NCI-H82 (cell line): ENCODE measurements around the gene CDK6.

Experiments used
- DNase-seq: peaks from one replicate; lab custom pipeline; 2025; lab: John Stamatoyannopoulos, UW

The CDK6 gene

DNA sequence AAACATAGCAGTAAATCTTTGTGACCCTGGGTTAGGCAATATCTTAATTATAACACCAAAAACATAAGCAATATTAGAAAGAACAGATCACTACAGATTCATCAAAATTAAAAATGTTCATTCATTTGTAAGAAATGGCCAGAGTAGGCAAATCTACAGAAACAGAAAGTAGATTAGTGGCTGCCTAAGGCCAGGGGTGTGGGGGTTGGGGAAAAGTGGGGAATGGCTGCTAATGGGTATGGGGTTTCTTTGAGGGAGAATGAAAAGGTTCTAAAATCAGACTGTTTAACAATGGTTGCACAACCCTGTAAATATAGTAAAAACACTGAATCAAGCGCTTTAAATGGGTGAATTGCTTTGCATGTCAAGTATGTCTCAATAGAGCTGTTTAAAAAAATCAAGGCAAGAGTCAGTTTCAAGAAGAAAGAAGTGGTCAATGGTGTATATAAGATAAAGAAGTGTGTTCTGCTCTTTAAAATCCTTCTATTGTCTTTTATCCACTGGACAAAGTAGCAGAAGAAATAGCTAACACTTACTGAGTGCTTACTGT is 42.6 kb downstream of the CDK6 start:
- DNase-seq, result no peak

DNA sequence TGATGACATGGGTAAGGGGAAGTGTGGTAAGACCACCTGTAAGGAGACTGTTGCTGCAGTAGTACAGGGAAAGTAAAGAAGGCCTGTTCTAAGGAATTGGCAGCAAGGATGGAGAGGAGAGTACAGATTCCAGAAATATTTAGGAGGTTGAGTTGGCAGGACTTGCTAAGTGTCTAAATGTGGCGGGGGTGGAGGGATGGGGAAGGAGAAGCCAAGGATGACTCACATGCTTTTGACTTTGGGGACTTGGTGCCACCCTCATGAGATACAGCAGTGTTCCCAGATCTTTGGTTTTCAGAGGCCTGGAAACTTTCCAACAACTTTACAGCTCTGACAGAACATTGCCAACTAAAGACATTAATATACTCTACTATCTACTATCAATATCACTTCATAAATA is 45.4 kb downstream of the CDK6 start:
- DNase-seq, result no peak

DNA sequence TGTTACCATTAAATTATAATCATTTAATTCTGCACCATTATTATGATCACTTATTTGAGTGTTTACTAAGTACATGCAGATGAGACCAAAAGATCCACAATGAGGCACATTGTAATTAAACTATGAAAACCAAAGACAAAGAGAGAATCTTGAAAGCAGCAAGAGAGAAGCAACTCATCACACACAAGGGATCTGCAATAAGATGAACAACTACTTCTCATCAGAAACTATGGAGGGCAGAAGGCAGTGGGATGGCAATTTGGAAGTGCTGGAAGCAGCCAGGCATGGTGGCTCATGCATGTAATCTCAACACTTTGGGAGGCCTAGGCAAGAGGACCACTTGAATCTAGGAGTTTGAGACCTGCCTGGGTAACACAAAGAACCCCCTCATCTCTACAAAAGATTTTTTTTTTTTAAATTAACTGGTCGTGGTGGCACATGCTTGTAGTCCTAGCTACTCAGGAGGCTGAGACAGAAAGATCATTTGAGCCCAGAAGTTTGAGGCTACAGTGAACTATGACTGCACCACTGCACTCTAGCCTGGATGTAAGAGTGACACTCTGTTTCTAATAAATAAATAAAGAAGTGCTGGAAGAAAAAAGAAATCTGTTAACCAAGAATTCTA is 47.7 kb downstream of the CDK6 start:
- no peak for DNase-seq

DNA sequence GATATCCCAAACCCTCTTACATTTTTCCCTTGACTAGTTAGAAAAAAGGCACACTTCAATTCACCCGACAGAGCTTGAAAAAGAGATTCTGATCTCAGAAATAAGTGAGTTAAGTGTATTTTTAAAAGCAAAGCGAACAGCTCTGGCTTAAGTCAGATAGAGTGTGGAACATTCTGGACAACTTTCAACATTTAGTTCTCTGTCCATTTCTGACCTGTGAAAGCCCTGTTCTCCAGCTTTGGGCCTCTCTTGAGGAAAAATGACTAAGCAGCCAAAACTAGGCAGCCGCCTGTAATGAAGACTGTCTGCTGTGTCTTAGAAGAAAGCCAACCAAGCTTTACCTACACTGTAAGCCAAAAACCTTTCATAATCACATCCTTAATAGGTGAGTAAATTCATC is 50.5 kb downstream of the CDK6 start:
- DNase-seq, result no peak

DNA sequence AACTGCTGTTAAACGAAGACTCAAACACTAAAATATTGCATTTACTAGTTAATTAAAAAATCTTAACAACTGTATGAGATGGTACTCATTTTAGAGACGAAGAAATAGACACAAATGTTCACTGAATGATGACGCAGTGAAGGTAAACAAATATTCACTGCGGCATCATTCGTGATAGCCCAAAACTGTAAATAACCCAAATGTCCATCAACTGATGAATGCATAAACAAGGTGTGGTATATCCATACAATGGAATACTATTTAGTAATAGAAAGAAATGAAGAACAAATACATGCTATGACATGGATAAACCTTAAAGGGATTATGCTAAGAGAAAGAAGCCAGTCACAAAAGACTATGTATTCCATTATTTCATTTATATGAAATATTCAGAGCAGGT is 51.4 kb downstream of the CDK6 start:
- DNase-seq, result no peak

DNA sequence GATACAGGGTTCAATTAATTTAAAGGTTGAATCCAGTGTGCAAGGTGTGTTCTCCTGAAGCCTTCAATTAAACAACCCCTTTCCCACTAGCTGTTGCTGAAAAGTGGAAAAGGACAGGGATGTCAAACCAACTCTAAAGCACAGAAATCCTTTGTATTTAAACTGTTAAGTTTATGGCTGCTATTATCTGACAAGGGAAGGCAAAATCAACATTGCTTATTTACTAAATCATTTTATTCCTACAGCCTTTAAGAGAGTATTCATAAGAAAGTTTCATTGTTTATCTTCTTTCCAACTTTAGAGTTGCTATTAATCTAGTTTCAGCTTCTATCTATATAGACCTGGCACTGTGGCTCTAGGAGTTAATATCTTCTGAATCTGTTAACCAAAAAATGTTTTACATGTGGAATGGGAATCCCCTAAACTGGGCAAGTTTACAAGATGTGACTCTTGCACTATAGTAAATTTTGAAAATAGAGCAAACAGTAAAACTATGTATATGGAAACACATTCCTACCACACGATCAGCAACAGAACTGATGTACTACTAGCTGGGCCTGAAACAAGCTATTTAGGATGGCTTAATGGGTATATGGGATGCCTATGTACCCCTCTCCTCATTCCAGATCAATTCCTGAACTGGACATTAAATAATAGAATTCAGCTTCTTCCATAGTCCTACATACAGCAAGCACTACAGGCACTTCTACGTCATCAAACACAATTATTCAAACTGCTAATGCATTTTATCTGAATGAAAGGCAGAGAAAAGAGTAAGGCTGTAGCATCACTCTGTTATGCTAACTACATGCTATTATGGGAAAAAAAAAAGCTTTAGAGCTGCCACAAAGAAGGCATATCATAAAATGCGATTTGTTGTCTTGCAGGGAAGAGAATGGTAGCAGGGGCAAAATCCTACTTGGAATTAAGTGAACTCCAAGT is 52.8 kb downstream of the CDK6 start:
- DNase-seq, result no peak

DNA sequence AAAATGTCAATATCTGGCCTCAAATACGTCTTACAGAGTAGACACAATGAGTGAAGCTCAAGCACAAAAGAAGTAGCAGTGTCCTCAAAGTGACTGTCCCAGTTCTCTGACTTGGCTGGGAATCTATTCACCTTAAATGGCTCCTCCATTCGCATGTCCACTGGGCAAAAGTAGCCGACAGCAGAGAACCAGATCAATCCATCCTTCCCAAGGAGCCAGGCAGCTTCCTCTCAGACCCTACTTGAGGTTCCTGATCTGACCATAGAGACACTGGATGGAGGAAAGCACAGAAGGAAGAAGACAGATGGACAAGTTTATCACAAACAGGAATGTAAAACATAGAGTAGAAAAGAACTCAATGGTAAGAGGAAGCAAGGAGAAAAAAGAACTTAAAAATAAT is 53.5 kb downstream of the CDK6 start:
- DNase-seq, result no peak

DNA sequence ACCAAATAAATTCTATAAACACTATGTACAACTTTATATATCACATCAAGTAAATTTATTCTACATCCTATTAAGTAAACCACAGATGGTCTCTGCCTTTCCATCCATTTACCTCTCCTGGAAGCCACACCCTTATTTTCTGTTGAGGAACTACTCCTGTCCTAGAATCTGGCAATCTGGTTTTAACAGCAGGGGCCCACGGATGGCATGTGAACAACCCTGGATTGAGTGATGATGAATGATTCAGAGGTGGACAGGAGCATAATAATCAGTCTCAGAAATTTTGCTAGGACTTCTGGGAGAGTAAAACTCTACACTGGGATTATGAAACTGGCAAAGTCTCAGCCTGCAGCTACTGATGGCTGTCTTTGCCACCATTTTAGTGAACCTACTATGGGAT is 54.1 kb downstream of the CDK6 start:
- peak; percentile 15 for DNase-seq

DNA sequence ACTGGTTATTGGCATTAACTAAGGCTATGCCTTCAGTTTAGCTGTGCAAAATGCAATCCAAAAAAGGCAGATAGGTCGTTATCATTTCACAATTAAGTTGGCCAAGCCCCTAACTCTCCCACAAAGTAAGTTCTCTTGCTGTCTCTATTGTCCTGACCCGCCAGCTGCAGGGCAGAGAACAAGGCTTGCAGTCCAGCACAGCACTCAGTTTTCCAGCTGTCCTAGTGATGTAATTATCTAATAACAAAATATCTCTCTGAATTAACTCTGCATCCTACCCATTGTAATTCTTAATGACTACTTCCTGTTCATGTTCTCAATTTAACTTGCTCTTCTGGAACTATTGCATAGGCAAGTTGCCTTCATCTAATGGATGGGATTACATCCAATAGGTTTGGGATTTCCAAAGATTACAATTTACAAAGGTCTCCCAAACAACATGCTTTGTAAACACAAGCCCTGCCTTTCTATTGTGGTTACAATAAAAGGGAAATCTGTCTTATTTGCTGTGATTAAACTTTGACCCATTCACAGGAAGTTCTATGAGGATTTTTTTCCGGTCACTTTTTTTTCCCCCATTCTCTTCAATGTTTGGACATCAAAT is 55.2 kb downstream of the CDK6 start:
- DNase-seq, result no peak

DNA sequence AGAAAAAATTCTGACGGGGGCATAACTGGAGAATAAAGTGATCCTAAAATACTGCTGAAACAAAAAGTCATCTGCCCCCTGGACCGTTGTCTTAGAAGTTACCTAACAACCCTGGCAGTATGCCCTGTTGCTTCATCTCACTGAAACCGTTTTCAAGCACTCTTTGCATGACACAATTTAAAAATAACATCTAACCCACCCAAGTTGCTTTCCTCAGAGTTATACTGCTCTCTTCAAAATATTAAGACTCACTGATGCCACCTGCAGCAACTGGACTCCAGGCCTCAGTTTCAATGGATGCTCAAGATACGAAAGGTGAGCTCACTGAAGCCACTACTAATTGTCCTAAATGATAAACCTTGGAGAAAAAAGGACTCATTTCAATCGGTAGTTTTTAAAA is 57.4 kb downstream of the CDK6 start:
- no peak for DNase-seq

DNA sequence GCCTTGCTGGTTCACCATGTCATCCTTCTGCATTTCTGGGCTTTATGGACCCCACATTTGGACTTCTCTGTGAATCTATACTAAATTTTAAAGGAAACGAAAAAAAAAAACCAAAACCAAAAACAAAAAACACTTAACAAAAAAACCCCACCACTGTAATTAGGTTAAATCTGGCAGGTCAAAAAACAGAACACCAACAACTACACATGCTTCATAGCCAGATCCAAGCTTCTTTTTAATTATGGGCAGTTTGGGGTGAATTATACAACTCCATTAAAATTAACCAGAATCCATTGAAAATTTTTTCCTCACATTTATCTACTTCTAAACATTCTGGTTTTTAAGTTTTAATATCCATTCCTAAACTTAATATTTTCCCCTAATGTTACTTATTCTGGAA is 58.4 kb downstream of the CDK6 start:
- no peak for DNase-seq

DNA sequence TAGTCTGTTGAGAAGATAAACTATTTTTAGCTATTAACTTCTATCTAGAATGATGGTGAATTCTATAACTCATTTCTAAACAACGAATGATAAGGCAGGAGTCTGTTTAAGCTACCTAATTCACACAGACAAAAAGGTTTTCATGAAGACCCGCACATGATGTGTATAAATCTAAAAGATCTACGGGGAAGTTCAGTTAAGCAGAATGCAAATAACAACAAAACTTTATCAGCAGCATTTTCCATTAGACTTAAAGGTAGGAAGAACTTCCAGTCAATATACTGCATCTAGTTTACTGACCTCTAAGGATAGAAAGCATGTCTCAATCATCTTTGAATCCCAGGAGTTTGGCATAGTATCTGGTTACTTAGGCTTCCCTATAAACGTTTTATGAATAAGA is 62.6 kb downstream of the CDK6 start:
- no peak for DNase-seq

DNA sequence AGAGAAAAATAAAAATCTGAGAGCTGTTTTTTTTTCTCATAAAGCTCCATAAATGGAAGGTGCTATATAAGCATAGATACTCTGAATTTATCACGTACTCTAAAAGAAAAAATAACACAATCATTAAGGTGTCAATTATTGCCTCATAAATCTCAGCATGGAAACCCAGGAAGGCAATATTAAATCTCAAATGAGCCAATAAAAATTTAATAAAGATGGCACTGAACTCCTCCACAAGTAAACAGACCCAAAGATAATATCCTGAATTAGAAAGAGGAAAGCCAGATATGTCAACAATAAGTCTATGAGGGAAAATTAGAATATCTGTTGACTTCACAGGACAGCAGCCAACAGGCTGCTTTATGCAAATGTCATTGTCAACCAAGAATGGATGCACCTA is 66.5 kb downstream of the CDK6 start:
- DNase-seq, result no peak

DNA sequence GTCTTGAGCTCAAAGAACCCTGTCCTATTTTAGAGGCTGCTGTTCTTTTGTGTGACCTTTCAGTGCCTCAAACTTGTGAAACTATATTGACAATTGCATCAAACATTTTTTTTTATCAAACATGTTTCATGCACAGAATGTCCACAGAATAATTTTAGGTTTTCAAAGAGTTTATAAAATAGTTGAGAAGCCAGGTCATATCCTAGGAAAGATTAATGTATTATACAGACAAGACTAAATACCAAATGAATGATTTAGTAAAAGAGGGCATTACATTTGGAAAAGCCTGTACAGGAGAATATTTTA is 67.0 kb downstream of the CDK6 start:
- DNase-seq, result peak; percentile 7

DNA sequence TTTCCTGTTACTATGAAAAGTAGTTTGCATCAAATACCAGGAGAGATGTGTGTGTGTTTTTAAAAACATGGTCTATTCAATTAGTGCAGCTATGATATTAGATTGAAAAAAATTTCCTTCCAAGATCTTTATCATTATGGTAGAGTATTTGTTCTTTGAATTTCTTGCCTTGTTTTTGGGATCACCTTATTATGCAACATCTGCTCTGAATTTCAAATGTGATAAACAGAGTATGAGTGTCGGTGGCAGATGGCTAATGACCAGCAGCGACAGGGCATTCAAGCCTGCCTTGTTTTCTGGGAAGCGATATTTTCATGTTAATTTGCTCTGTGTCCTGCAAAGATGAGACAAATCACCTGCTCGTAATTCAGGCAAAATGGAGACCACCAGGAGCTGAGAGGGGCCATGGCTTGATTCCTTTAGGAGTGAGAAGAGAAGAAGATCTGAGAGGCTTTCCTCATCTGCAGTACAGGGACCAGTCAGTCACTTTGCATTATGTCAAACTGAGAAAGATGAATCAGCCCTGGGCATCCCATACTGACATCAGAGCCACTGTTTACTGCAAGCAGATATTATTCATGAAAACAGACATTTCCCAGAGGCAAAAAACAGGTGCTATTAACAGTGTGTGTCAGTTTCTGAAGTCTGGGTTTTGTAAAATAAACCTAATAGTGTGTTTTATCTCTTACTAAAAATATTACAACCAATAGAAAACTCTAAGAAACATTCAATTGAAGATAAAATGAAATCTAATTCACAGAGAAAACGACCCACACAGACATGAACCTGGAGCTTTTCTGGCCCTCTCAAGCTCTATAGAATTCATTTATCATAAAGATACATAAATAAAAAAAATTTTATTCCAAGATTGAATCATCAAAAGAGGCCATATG is 67.6 kb downstream of the CDK6 start:
- peak; percentile 80 for DNase-seq

DNA sequence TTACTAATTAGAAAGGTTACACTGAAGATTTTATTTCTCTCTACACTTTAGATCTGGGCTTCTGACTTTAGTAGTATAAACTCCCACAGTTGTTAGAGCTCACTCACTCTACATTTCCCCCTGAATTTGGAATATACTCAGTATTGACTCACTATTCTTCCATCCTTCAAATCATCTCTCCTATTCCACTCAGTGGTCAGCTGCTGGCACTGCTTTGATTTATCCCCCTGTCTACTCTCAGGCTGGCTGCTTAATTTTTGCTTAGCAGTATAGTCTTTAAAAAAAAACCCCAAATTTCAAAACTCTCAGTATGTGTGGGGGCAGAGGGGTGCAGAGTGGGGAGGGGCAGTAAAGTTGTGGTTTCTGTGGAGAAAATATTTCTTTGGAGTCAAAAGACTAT is 68.9 kb downstream of the CDK6 start:
- DNase-seq, result no peak

DNA sequence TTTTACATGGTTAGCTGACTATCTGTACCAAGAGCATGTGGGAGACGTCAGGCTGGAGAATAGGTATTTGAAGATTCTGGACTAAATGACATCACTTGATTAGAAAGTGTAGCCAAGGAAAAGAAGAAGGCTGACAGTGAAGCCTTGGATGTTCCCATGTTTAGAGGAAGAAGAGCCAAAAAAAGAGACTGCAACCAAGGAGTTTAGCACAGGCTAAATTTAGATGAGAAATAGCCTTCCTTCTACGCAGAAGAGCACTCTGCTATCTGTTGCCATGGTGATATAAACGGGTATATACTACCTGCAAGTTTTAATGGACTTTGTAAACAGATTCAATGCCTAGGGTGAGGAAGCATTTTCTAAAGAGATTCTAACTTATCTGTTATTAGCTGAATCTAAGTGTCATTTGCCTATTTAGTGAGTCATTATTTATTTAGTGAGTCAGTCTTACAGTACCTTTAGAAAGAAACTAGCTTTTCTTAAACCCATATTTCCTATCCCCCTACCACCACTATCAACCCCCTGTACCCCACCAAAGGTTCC is 69.8 kb downstream of the CDK6 start:
- no peak for DNase-seq

DNA sequence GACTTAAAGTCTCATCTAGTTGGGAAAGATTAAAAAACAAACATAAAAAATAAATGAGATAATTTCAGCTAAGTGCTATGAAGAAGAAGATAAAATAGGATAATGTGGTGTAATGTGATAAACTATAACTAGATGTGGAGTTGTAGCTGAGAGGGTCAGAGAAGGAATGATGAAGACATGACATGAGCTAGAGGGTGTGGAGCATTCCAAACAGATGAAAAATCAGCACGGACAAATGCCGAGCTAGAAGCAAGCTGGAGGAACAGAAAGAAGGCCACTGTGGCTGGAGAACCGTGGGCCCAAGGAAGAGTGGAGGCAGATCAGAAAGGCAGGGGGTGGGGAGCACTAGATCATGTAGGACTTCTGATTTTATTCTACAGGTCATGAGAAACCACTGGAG is 70.6 kb downstream of the CDK6 start:
- no peak for DNase-seq

DNA sequence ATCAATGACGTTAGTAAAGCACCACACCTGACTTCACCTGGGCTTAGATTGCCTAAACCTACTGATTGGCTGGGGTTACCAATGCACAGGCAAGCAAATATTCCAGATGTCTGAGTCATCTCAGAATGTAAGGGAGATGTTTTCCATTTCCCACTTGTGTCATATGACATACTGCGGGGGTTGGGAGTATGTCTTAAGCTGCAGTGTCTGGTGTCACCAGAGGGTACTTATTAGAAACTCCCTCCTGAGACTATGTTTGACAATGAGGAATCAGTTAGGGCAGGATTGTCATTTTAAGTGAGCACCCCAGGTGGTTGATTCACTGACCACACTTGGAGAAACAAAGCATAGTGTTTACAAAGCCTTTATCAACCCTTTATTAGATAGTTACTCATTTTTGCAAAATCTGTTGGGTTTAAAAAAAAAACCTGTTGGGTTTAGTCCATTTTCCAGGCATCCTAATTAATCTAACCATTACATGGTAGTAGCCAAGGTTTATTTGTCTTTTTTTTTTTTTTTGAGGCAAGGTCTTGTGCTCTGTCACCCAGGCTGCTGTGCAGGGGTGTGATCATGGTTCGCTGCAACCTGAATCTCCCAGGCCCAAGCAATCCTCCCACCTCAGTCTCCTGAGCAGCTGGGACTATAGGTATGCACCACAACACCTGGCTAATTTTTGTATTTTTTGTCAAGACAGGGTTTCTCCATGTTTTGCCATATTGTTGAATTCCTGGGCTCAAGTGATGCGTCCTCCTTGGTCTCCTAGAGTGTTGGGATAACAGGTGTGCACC is 72.5 kb downstream of the CDK6 start:
- peak; percentile 67 for DNase-seq

DNA sequence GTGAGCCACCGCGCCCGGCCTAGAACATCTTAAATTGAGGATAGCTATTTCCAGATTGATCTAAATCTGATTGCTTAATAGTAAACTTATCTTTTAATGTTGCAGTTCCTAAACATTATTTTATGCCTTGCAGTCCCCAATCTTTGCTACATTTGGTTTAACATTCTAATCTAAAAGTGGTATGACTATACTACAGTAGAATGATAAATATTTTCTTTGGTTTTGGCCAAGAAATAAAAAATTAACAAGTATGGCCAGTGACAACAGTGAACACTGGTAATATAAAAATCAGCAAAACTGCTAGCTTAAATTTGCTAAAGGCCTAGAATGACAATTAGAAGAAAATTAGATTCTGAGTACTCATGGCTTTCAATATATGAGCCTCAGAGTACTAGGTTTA is 73.5 kb downstream of the CDK6 start:
- no peak for DNase-seq
